Aorta (tissue), 5 donors: ENCODE data around the gene C19orf44. TPM values are rescaled to one million over a fixed set of nuclear protein-coding genes. Genes with fewer than 3 reads are reported as not detected.
A peak's percentile ranks its signal among the peaks of the same experiment; 100 is the strongest.

Experiments
- ATAC-seq: fragments of 200-7000 bp; cut with Tn5 transposase; one replicate; pipeline ENCODE4 v1.9.1; 2022; ENCODE audit warnings: moderate library complexity; ENCODE audit not compliant: low FRiP score
- DNase-seq, 2 donors: peaks; one replicate each; pipeline ENCODE4 v3.0.0-alpha.2; 2020
- H3K27ac ChIP-seq, 2 donors: one replicate each; pipeline ENCODE4 v1.5.1; 2013; ENCODE audit warnings: low read length in 2 of 2, mild to moderate bottlenecking in 2 of 2, moderate library complexity in 2 of 2, control low read depth in 1 of 2, inconsistent platforms in 1 of 2, low read depth in 1 of 2
- H3K27me3 ChIP-seq, 2 donors: one replicate each; pipeline ENCODE4 v1.6.1; 2013; ENCODE audit warnings: control low read depth in 1 of 2, low read length in 1 of 2, mild to moderate bottlenecking in 1 of 2, moderate library complexity in 1 of 2; ENCODE audit not compliant: insufficient read depth in 2 of 2, control insufficient read depth in 1 of 2
- H3K36me3 ChIP-seq, 2 donors: one replicate each; pipeline ENCODE4 v1.6.1; 2013; ENCODE audit warnings: control low read depth in 1 of 2, low read length in 1 of 2, mild to moderate bottlenecking in 1 of 2; ENCODE audit not compliant: insufficient read depth in 2 of 2, control insufficient read depth in 1 of 2
- H3K4me1 ChIP-seq, 2 donors: one replicate each; pipeline ENCODE4 v1.6.1; 2013; ENCODE audit warnings: low read length in 2 of 2, control low read depth in 1 of 2, mild to moderate bottlenecking in 1 of 2, moderate library complexity in 1 of 2; ENCODE audit not compliant: insufficient read depth in 2 of 2, control insufficient read depth in 1 of 2
- H3K4me3 ChIP-seq, 2 donors: one replicate each; pipeline ENCODE4 v1.5.1; 2013; ENCODE audit warnings: low read length in 2 of 2, control low read depth in 1 of 2, mild to moderate bottlenecking in 1 of 2
- H3K9me3 ChIP-seq: one replicate; pipeline ENCODE4 v1.6.1; 2013; ENCODE audit warnings: mild to moderate bottlenecking, low read length; ENCODE audit not compliant: control insufficient read depth
- WGBS, 2 donors: extraction: QIAGEN DNeasy Blood & Tissue Kit; methylation state at CpG; one replicate each; pipeline ENCODE4 v1.1.7; 2013; 5-methylcytosine and 5-hydroxymethylcytosine counted together
- intact Hi-C, 2 donors: fragments of 100-400 bp; cut with DNase I; formaldehyde crosslinking; loops; one replicate each; pipeline versions ENCODE4 v1.14.2 to v1.15.0; 2022
- polyA plus RNA-seq, 2 donors: library from polyadenylated mRNA; stranded (reverse); fragments of 200-250 nt; gene quantifications; one replicate each; pipeline ENCODE4 v1.2.3, GENCODE V29; 2013
- total RNA-seq, 2 donors: library from RNA; stranded (reverse); fragmentation: NEBNext Ultra II Directional; extraction: Animal tissue kit (Norgen Biotek cat#: 25700); gene quantifications; one replicate each; pipeline ENCODE4 v1.2.1, GENCODE V29; 2021
- donor health status: healthy with polysubstance abuse.
- donor health status: Bipolar disorder and iron deficiency.
- donor health status: DM: no; HTN: no; CAD: no.
- donor health status: DM: no; HTN: no; CAD: no.
- donor health status: DM: yes; HTN: yes; CAD: no.

C19orf44 gene
- total and polyA plus RNA-seq, 4 donors, result 1.4 to 8.2 (median 5.0) TPM

DNA sequence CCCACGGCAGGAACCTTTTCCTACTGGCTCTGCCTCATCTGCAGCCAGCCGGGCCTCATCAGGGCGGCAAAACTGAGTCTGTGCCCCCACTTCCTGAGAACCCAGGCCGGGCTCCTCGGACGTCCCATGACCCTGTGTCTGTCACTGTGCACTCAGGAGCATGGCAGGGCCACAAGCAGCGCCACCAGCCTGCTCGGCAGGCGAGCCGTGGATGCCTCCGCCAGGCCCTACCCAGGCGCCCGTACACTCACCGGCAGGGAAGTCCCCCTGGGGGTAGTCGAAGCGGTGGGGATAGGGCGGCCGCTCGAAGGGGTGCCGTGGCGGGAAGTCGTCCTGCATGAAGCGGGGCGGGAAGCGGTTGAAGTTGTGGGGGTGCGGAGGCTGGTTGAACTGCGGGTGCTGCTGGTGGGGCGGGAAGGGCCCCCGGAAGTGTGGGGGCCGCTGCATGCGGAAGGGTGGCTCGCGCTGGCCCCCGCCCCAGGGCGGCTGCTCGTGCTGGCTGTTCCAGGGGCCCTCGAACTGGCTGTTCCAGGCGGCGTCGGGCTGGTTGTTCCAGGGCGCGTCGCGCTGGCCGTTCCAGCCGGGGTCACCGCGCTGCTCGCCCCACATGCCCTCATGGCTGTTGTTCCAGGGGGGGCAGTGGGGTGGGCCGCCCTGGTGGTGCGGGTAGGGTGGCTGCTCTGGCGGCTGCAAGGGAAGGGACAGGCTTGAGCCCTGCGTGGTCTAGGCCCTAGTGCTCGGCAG lies 29.0 kb downstream of the C19orf44 start:
- Histone ChIP-seq H3K4me1 (no peaks in the 10 kb centered on the region), H3K27ac (no peak overlapping the region), H3K27me3 (no peaks in the 10 kb centered on the region), H3K4me3 (no peak overlapping the region), H3K36me3 (peaks cover 4 to 12% of the 10 kb centered on the region in 2 donors), H3K9me3 (no peaks in the 10 kb centered on the region)
- ATAC-seq, result no peak
- intact Hi-C loops, result no loop called here
- DNase-seq, result no peak
- WGBS, 2 donors, result 96 to 97% methylated on average over 50 to 54 of the region's 54 CpGs

DNA sequence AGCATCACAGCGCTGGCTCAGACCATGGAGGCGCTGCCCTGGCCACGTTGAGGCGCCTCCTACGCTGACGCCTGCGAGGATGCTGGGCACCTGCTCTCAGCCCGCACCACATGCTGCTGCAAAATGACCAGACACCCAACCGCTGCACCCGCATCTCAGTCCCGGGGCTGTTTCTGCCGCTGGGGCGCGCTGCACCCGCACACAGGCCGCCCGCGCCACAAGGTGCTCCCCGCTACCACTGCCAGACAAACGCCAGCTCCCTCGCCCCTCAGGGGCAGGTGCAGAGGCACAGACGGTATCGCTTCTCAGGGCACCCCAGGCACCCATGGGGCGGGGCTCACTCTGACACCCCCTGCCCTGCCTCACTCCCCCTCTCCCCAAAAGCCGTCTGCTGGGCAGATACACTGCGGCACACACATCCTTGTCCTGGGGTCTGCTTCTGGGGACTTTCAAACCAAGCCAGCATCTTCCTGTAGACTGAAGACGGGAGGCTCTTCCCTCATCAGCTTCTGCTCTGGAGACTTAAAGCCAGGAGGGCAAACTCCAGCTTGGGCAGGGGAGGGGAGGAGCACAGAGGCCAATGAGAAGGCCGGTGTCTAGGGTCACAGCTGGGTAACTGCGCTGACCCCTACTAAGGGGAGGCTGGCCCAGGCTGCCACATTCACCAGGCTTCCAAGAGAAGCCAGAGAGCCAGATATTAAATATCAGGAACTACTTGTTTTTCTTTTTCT lies 29.7 kb downstream of the C19orf44 start:
- WGBS, 2 donors, result 96% methylated on average over 29 of the region's 29 CpGs
- peaks cover 4 to 9% of the 10 kb centered on the region in 2 donors for H3K36me3 ChIP-seq
- intact Hi-C loops, result no loop called here

DNA sequence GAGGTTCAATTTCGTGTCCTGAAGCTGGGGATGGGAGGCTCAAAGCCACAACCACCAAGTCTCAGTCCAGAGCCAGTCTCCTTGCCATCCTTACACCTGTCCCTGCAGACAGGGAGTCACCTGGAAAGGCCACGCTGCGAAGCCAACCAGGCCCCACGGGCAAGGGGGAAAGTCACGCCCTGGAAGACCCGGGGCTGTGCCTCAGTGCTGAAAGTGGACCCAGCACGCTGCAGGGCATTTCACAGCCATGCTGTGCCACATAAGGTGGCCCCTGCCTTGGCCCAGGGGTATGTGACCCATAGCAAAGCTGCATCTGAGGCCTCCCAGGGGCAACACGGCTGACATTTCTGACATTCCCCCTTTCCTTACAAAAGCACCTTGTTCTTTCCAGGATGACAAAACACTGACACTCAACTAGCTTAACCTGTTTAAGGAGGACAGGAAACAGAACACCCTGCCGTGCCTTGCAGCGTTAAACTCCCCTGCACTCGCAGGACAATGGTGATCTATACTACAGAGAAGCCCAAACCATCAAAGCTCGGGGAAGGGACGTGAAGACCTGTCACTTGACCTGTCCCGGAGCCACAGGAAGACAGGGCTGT lies 31.2 kb downstream of the C19orf44 start:
- H3K27ac ChIP-seq, result no peak overlapping the region
- 83 to 84% methylated on average over 14 of the region's 14 CpGs for WGBS, 2 donors
- intact Hi-C loops, result no loop called here
- H3K27me3 ChIP-seq, result no peaks in the 10 kb centered on the region
- no peaks in the 10 kb centered on the region for H3K9me3 ChIP-seq
- DNase-seq (no peak), ATAC-seq (no peak)
- H3K4me3 ChIP-seq, result no peak overlapping the region
- no peaks in the 10 kb centered on the region for H3K4me1 ChIP-seq
- H3K36me3 ChIP-seq, result peaks cover 4 to 20% of the 10 kb centered on the region in 2 donors

More for the DNA sequence above, 29.7 kb downstream of the C19orf44 start:
- DNase-seq, result no peak
- Histone ChIP-seq H3K27me3 (no peaks in the 10 kb centered on the region), H3K9me3 (no peaks in the 10 kb centered on the region), H3K4me3 (no peak overlapping the region), H3K4me1 (no peaks in the 10 kb centered on the region), H3K27ac (no peak overlapping the region)
- ATAC-seq, result peak; percentile 30

DNA sequence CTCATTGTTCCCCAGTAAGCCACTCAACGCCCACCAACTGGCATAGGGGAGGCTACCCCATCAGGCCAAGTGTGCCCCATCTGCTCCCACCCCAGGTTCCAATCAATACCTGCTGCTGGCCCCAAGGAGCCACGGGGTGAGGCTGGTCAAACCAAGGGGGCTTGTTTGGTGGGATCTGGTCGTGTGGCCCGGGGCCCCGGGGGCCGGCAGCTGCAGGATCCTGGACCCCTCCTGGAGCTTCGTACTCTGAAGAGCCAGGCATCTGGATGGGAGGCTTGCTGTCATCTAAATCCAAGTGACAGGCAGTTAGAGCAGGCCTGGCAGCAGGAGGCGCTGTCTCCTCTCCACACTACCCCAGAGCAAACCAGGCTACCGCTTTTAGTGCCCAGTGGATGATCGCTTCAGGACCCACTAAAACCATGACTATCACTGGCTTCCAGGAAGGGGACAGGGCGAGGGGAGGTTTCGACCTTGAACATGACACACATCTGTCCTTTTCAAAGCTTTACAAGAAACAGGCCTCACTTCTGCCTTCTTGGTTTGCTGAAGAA lies 31.9 kb downstream of the C19orf44 start:
- ATAC-seq (no peak), DNase-seq (no peak)

DNA sequence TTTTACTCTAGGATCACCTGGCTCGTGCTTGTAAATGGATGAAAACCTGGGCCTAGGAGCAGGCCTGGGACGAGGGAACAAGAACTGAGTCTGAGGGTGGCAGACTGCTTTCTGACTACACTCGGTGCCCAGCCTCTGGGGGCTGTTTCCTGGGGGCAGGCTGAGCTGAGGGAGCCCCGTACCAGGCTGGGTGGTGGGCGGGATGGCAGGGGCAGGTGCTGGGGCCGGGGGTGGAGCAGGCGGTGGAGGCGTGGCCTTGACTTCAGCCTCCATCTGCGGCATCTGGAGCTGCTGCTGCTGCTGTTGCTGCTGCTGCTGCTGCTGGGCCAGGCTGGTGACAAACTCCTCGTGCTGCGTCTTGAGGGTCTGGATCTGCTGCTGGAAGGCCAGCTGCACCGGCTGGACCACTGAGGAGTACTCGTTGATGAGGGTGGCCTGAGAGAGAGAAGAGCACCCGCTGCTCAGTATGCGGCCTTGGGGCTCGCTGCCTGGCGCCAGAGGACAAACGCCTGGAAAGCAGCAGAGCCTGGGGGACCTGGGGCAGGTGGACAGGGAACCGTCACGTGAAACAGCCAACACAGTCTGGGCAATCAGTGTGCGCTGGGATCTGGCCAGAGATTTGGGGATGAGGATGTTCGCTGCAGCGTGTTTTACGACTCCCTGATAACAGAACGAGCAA lies 33.4 kb downstream of the C19orf44 start:
- H3K9me3 ChIP-seq, result no peaks in the 10 kb centered on the region
- ATAC-seq, result no peak
- H3K27me3 ChIP-seq, result no peaks in the 10 kb centered on the region
- H3K4me3 ChIP-seq, result no peak overlapping the region
- peaks cover 4 to 17% of the 10 kb centered on the region in 2 donors for H3K36me3 ChIP-seq
- DNase-seq, result no peak
- no peak overlapping the region for H3K27ac ChIP-seq
- no peaks in the 10 kb centered on the region for H3K4me1 ChIP-seq
- intact Hi-C loops, result no loop called here
- 90 to 91% methylated on average over 25 of the region's 25 CpGs for WGBS, 2 donors

More for the DNA sequence above, 31.9 kb downstream of the C19orf44 start:
- Histone ChIP-seq H3K4me1 (no peaks in the 10 kb centered on the region), H3K27me3 (no peaks in the 10 kb centered on the region), H3K9me3 (no peaks in the 10 kb centered on the region), H3K36me3 (peaks cover 4 to 17% of the 10 kb centered on the region in 2 donors), H3K27ac (no peak overlapping the region), H3K4me3 (no peak overlapping the region)
- intact Hi-C loops, result no loop called here
- WGBS, 2 donors, result 90 to 91% methylated on average over 12 of the region's 12 CpGs

DNA sequence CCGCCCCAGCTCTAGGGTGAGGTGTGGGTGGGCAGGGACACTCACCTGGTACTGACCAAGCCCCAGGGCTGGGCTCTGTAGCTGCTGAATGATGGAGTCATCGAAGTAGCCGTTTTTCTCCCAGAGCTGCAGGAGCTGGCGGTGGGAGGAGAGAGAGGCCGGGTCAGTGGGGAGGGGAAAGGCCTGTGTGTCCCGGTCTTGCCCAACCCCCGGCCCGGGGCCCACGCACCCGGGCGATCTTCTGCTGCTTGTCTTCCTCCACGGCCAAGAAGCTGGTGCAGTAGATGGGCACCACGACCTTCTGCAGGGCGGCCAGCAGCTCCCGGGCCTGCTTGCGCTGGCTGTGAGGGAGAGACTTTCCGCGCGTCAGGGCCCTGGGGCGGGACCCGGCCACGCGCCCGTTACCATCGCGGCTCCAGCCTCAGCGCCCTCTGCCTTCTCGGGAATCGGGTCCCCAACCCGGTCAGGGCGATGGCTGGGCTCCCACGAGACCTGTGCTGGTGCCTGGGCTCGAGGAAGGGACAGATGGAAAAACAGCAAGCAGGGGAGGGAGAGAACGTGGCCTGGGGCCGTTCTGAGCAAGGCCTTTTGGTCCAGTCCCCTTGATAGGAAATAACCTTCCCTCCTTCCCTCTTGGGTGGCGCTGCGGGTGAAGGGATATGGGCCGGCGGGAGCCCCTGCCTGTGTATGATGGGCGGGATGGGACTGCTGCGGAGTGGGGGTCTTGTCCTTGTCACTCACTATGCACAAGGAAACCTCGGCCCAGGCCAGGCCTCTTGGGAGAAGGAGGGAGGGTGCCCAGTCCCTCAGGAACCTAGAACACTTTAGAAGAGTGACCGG lies 34.6 kb downstream of the C19orf44 start:
- no peaks in the 10 kb centered on the region for H3K27me3 ChIP-seq
- H3K27ac ChIP-seq, result no peak overlapping the region
- no peaks in the 10 kb centered on the region for H3K4me1 ChIP-seq
- H3K4me3 ChIP-seq, result no peak overlapping the region
- DNase-seq (no peak), ATAC-seq (no peak)
- 91 to 95% methylated on average over 40 to 43 of the region's 43 CpGs for WGBS, 2 donors
- H3K36me3 ChIP-seq, result peaks cover 4 to 18% of the 10 kb centered on the region in 2 donors
- intact Hi-C loops, result no loop called here
- H3K9me3 ChIP-seq, result no peaks in the 10 kb centered on the region

DNA sequence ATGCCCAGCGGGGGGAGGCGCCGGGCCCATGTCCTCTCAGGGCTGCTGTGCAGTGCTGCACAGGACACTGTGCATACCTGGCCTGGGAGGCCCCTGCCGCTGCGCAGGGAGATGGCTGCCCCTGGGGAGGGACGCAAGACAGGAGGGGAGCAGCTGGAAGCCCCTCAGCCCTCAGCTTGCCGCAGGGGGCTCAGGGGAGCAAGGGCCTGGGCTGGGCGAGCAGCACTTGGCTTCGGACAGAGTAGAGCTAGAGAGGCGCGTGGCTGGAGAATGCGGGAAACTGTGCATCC lies 35.1 kb downstream of the C19orf44 start:
- no peaks in the 10 kb centered on the region for H3K4me1 ChIP-seq
- H3K27me3 ChIP-seq, result no peaks in the 10 kb centered on the region
- intact Hi-C loops, result no loop called here
- 95 to 96% methylated on average over 12 of the region's 12 CpGs for WGBS, 2 donors
- H3K36me3 ChIP-seq, result peaks cover 4 to 18% of the 10 kb centered on the region in 2 donors
- no peak overlapping the region for H3K27ac ChIP-seq
- no peak overlapping the region for H3K4me3 ChIP-seq
- ATAC-seq, result no peak
- no peak for DNase-seq
- H3K9me3 ChIP-seq, result no peaks in the 10 kb centered on the region
